ENCODE measurements around the gene OTULIN.

DNA sequence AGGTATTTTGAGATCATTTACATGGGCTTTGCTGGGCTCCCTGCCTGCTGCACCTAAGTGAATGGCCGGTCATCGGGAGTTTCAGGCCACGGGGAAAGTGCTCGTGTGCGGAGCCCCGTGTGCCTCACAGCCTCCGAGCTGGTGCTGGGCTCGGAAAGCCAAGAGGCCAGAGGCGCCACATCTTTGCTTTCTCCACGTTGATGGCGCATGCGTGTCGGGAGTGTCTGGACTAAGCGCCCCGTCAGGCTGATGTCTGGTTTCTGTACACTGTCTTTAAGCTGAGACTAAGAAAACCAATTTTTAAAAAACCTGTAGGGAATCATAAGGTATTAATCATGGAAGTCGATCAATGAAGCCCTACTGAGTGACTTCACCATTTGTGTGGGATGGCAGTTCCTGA lies 69.1 kb downstream of the OTULIN start:
- TF ChIP-seq, protein P1, sequence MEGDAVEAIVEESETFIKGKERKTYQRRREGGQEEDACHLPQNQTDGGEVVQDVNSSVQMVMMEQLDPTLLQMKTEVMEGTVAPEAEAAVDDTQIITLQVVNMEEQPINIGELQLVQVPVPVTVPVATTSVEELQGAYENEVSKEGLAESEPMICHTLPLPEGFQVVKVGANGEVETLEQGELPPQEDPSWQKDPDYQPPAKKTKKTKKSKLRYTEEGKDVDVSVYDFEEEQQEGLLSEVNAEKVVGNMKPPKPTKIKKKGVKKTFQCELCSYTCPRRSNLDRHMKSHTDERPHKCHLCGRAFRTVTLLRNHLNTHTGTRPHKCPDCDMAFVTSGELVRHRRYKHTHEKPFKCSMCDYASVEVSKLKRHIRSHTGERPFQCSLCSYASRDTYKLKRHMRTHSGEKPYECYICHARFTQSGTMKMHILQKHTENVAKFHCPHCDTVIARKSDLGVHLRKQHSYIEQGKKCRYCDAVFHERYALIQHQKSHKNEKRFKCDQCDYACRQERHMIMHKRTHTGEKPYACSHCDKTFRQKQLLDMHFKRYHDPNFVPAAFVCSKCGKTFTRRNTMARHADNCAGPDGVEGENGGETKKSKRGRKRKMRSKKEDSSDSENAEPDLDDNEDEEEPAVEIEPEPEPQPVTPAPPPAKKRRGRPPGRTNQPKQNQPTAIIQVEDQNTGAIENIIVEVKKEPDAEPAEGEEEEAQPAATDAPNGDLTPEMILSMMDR (IDR thresholded peaks at IDR 0.05; ENCODE audit: low read length), result no peak
- no peak for TF ChIP-seq EZH2 (IDR thresholded peaks at IDR 0.05; ENCODE audit: borderline replicate concordance, low read length)
